Caco-2 (cell line): ENCODE measurements around the gene DOK7. TPM values are rescaled to one million over a fixed set of nuclear protein-coding genes. Genes with fewer than 3 reads are reported as not detected.

Experiments used
- BruUV-seq: library from RNA; stranded (reverse); fragments of 400-500 nt; replicated peaks from 2 replicates; lab custom pipeline; 2021; lab: Mats Ljungman, UMichigan
- CTCF ChIA-PET: fragments of 300-600 bp; sonication (Branson Sonifier 250); formaldehyde crosslinking; loops from one replicate; lab custom pipeline; 2022; ENCODE audit warnings: antibody characterized with exemption; lab: Charles Lee
- POLR2A ChIA-PET: fragments of 300-600 bp; sonication (Branson Sonifier 250); formaldehyde crosslinking; loops from one replicate; lab custom pipeline; 2022; ENCODE audit warnings: antibody characterized with exemption; lab: Charles Lee
- DNase-seq, 2 experiments: peaks; one replicate each; pipeline versions ENCODE4 v3.0.0 to v3.0.0-alpha.2; 2020 to 2022
- H3K27me3 ChIP-seq: replicated peaks from 2 replicates; pipeline ENCODE4 v1.6.0; 2011; ENCODE audit warnings: low read length; ENCODE audit not compliant: control insufficient read depth, insufficient read depth
- H3K36me3 ChIP-seq: 2 replicates; pipeline ENCODE4 v1.5.1; 2011; ENCODE audit warnings: low read length; ENCODE audit not compliant: control insufficient read depth, insufficient read depth
- H3K4me1 ChIP-seq: fragments of 250-450 bp; sonication (Bioruptor Pico); 2 replicates; pipeline ENCODE4 v1.5.1; 2020; ENCODE audit warnings: mild to moderate bottlenecking
- H3K4me3 ChIP-seq: 2 replicates; pipeline ENCODE4 v1.5.1; 2011; ENCODE audit warnings: low read depth, mild to moderate bottlenecking, control low read depth, low read length
- H3K9me3 ChIP-seq: fragments of 250-450 bp; sonication (Bioruptor Pico); 2 replicates; pipeline ENCODE4 v1.5.1; 2020; ENCODE audit warnings: mild to moderate bottlenecking, moderate library complexity
- H3K27ac Mint-ChIP-seq: one replicate; pipeline ENCODE4 v1.8.0; 2022; ENCODE audit warnings: mixed read lengths; ENCODE audit not compliant: unreplicated experiment
- H3K27me3 Mint-ChIP-seq: one replicate; pipeline ENCODE4 v1.8.0; 2022; ENCODE audit warnings: mixed read lengths; ENCODE audit not compliant: insufficient read depth, unreplicated experiment
- H3K36me3 Mint-ChIP-seq: one replicate; pipeline ENCODE4 v1.8.0; 2022; ENCODE audit warnings: mild to moderate bottlenecking, mixed read lengths; ENCODE audit not compliant: insufficient read depth, unreplicated experiment
- H3K4me1 Mint-ChIP-seq: one replicate; pipeline ENCODE4 v1.8.0; 2022; ENCODE audit warnings: low read depth, mixed read lengths; ENCODE audit not compliant: unreplicated experiment
- H3K4me3 Mint-ChIP-seq: one replicate; pipeline ENCODE4 v1.8.0; 2022; ENCODE audit warnings: mild to moderate bottlenecking, moderate library complexity, mixed read lengths; ENCODE audit not compliant: unreplicated experiment
- H3K9me3 Mint-ChIP-seq: one replicate; pipeline ENCODE4 v1.8.0; 2022; ENCODE audit warnings: mixed read lengths; ENCODE audit not compliant: unreplicated experiment
- intact Hi-C: fragments of 100-400 bp; cut with micrococcal nuclease; formaldehyde crosslinking; loops from one replicate; pipeline ENCODE4 v1.10.0; 2022; ENCODE audit not compliant: unreplicated experiment
- total RNA-seq: library from RNA; stranded (reverse); gene quantifications from 2 replicates; pipeline ENCODE4 v1.2.3, GENCODE V29; 2022
- TF ChIP-seq, protein P1 (sequence below), 2 experiments: fragments of 200-600 bp in 1 of 2; IDR thresholded peaks; 1 replicate in 1 of 2; 2 replicates in 1 of 2; pipeline versions ENCODE4 v1.5.1 to v1.8.0; 2011 to 2022; ENCODE audit warnings: antibody characterized with exemption in 1 of 2, control low read depth in 1 of 2, inconsistent platforms in 1 of 2, low read depth in 1 of 2, low read length in 1 of 2, mild to moderate bottlenecking in 1 of 2, moderate library complexity in 1 of 2; ENCODE audit not compliant: insufficient read depth in 1 of 2, severe bottlenecking in 1 of 2, unreplicated experiment in 1 of 2

DOK7 gene
- total RNA-seq, 1 experiment from 2014 or later: 0.29 TPM

DNA sequence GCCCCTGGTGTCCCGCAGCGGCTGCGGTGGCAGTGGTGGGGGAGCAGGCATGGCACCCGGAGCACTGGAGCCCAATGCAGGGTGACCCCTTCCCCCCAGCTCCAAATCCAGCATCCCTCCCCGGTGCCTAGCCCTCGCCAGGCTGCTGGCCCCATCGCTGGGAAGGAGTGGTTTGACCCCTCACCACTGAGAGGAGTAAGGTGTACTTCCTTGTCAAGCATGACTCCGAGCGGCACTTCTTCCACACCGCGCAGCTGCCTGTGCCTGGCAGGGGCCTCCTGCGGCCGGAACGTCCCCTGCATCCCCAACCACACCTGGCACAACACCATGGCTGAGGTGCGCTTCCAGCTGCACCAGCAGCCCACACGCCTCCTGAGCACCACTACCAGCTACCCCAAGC lies 42.1 kb downstream of the DOK7 start:
- H3K9me3 Mint-ChIP-seq: no peaks in the 10 kb centered on the region
- CTCF ChIA-PET: interaction anchor here (0.6 kb wide), 1 partner anchor 21 kb away, joined by 3 read pairs; no protein-coding TSS in a partner anchor
- Histone ChIP-seq H3K27me3 (no peaks in the 10 kb centered on the region), H3K4me3 (no peak overlapping the region), H3K36me3 (peaks cover 1% of the 10 kb centered on the region), H3K9me3 (no peaks in the 10 kb centered on the region), H3K4me1 (no peaks in the 10 kb centered on the region)
- no peaks in the 10 kb centered on the region for H3K27me3 Mint-ChIP-seq
- H3K4me3 Mint-ChIP-seq: no peak overlapping the region
- BruUV-seq: no TSS peak
- DNase-seq: no peak
- peaks cover 70% of the 10 kb centered on the region for H3K36me3 Mint-ChIP-seq
- no peak overlapping the region for H3K27ac Mint-ChIP-seq
- no peaks in the 10 kb centered on the region for H3K4me1 Mint-ChIP-seq
- TF ChIP-seq, protein P1, sequence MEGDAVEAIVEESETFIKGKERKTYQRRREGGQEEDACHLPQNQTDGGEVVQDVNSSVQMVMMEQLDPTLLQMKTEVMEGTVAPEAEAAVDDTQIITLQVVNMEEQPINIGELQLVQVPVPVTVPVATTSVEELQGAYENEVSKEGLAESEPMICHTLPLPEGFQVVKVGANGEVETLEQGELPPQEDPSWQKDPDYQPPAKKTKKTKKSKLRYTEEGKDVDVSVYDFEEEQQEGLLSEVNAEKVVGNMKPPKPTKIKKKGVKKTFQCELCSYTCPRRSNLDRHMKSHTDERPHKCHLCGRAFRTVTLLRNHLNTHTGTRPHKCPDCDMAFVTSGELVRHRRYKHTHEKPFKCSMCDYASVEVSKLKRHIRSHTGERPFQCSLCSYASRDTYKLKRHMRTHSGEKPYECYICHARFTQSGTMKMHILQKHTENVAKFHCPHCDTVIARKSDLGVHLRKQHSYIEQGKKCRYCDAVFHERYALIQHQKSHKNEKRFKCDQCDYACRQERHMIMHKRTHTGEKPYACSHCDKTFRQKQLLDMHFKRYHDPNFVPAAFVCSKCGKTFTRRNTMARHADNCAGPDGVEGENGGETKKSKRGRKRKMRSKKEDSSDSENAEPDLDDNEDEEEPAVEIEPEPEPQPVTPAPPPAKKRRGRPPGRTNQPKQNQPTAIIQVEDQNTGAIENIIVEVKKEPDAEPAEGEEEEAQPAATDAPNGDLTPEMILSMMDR (IDR thresholded peaks at IDR 0.05; ENCODE audit: insufficient read depth in 1 of 2, low read depth in 1 of 2, low read length in 1 of 2, severe bottlenecking in 1 of 2, unreplicated experiment in 1 of 2): no peak
- POLR2A ChIA-PET: interaction anchor here (0.6 kb wide), 1 partner anchor 8 kb away, joined by 3 read pairs; no protein-coding TSS in a partner anchor
- intact Hi-C loops: no loop called here

DNA sequence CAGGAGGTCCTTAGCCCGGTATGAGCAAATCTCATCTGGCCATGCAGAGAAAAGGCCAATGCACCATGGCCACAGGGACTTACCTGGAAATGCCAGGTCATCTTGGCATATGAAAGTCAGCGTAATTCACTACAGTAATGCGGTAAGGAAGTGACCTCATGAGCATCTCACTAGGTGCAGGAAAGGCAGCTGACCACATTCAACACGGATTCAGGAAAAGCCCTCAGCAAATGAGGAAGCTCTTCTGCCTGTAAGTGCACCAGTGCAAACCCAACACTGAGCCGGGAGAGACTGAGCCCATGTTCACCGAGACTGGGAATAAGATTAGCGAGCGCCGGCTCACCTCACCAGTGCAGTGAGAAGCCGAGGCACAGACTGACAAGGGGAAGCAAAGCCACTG lies 45.4 kb downstream of the DOK7 start:
- POLR2A ChIA-PET: no interaction called here
- Mint-ChIP-seq H3K9me3 (no peaks in the 10 kb centered on the region), H3K4me3 (no peak overlapping the region), H3K27me3 (no peaks in the 10 kb centered on the region), H3K4me1 (no peaks in the 10 kb centered on the region), H3K27ac (no peak overlapping the region), H3K36me3 (peaks cover 78% of the 10 kb centered on the region)
- no peak for DNase-seq
- BruUV-seq: no TSS peak
- no peak overlapping the region for H3K4me3 ChIP-seq
- CTCF ChIA-PET: no interaction called here
- no peaks in the 10 kb centered on the region for H3K27me3 ChIP-seq
- no peaks in the 10 kb centered on the region for H3K4me1 ChIP-seq
- H3K36me3 ChIP-seq: peaks cover 1% of the 10 kb centered on the region
- intact Hi-C loops: no loop called here
- no peaks in the 10 kb centered on the region for H3K9me3 ChIP-seq
- TF ChIP-seq, protein P1 (IDR thresholded peaks at IDR 0.05; ENCODE audit: insufficient read depth in 1 of 2, low read depth in 1 of 2, low read length in 1 of 2, severe bottlenecking in 1 of 2, unreplicated experiment in 1 of 2): no peak

DNA sequence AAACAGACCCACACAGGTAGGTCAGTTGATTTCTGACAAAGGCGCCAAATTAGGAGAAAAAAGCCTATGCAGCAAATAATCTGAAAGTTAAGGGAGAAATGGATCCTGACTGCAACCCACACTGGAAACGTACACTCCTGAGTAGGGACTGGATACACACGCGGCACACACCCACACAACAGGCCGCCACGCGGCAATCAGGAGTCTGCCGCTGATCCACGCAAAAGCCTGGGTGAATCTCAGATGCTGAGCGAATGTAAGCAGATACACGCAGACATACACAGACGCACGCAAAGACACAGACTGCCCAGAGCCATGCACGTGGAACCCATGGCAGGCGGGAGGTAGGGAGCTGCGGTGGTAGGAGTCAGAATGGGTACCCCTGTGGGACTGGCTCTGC lies 47.4 kb downstream of the DOK7 start:
- no TSS peak for BruUV-seq

More for the DNA sequence above, 47.4 kb downstream of the DOK7 start:
- no peaks in the 10 kb centered on the region for H3K9me3 Mint-ChIP-seq
- CTCF ChIA-PET: no interaction called here
- H3K4me1 ChIP-seq: no peaks in the 10 kb centered on the region
- H3K27ac Mint-ChIP-seq: no peak overlapping the region
- peaks cover 81% of the 10 kb centered on the region for H3K36me3 Mint-ChIP-seq
- no peaks in the 10 kb centered on the region for H3K27me3 ChIP-seq
- TF ChIP-seq, protein P1 (IDR thresholded peaks at IDR 0.05; ENCODE audit: insufficient read depth in 1 of 2, low read depth in 1 of 2, low read length in 1 of 2, severe bottlenecking in 1 of 2, unreplicated experiment in 1 of 2): no peak
- no peaks in the 10 kb centered on the region for H3K9me3 ChIP-seq
- H3K27me3 Mint-ChIP-seq: no peaks in the 10 kb centered on the region
- intact Hi-C loops: no loop called here
- H3K36me3 ChIP-seq: peaks cover 1% of the 10 kb centered on the region
- no peaks in the 10 kb centered on the region for H3K4me1 Mint-ChIP-seq
- DNase-seq: no peak
- POLR2A ChIA-PET: no interaction called here
- no peak overlapping the region for H3K4me3 ChIP-seq
- no peak overlapping the region for H3K4me3 Mint-ChIP-seq
